HG02610 (cell line): ENCODE results near the gene TRDN.

Source experiments
- ATAC-seq: cut with Tn5 transposase; IDR thresholded peaks from one replicate; pipeline ENCODE4 v1.9.1; 2021; ENCODE audit warnings: mild to moderate bottlenecking, moderate library complexity; ENCODE audit not compliant: unreplicated experiment

Gene TRDN

GRCh38 chr6:123418071-123418470 lies 218.7 kb downstream of the TRDN start:
- ATAC-seq, result no peak

GRCh38 chr6:123417535-123417934 lies 219.2 kb downstream of the TRDN start:
- no peak for ATAC-seq

- peak; percentile 90 for ATAC-seq
Measured at GRCh38 chr6:123415844-123416468, 220.8 kb downstream of the TRDN start.

- ATAC-seq, result no peak
Measured at GRCh38 chr6:123404975-123405374, 231.8 kb downstream of the TRDN start.

- ATAC-seq, result no peak
Measured at GRCh38 chr6:123402052-123402451, 234.7 kb downstream of the TRDN start.

- no peak for ATAC-seq
Measured at GRCh38 chr6:123398072-123398471, 238.7 kb downstream of the TRDN start.

- no peak for ATAC-seq
Measured at GRCh38 chr6:123393331-123393730, 243.4 kb downstream of the TRDN start.

GRCh38 chr6:123383718-123384117 lies 253.0 kb downstream of the TRDN start:
- no peak for ATAC-seq

GRCh38 chr6:123380257-123380656 lies 256.5 kb downstream of the TRDN start:
- ATAC-seq, result no peak

GRCh38 chr6:123372737-123373136 lies 264.0 kb downstream of the TRDN start:
- no peak for ATAC-seq

- ATAC-seq, result no peak
Measured at GRCh38 chr6:123363912-123364311, 272.8 kb downstream of the TRDN start.

GRCh38 chr6:123360359-123360758 lies 276.4 kb downstream of the TRDN start:
- no peak for ATAC-seq

GRCh38 chr6:123352705-123353104 lies 284.0 kb downstream of the TRDN start:
- ATAC-seq, result no peak

GRCh38 chr6:123352279-123352678 lies 284.5 kb downstream of the TRDN start:
- no peak for ATAC-seq

GRCh38 chr6:123343836-123344235 lies 292.9 kb downstream of the TRDN start:
- no peak for ATAC-seq

GRCh38 chr6:123338394-123338793 lies 298.4 kb downstream of the TRDN start:
- no peak for ATAC-seq

- no peak for ATAC-seq
Measured at GRCh38 chr6:123333000-123333756, 303.6 kb downstream of the TRDN start.

- ATAC-seq, result no peak
Measured at GRCh38 chr6:123332070-123332469, 304.7 kb downstream of the TRDN start.

- no peak for ATAC-seq
Measured at GRCh38 chr6:123329337-123329736, 307.4 kb downstream of the TRDN start.

- ATAC-seq, result no peak
Measured at GRCh38 chr6:123323452-123324329, 313.1 kb downstream of the TRDN start.

GRCh38 chr6:123321020-123321419 lies 315.7 kb downstream of the TRDN start:
- no peak for ATAC-seq
